ENCODE results near the gene VWA3A. TPM values are rescaled to one million over a fixed set of nuclear protein-coding genes. Genes with fewer than 3 reads are reported as not detected.
A peak's percentile ranks its signal among the peaks of the same experiment; 100 is the strongest.

The VWA3A gene
- total and polyA plus RNA-seq, 2 of the 8 experiments (the other 6 are each of a cell fraction or from before 2014, with no cell fraction given): 0.05 TPM; not detected in 1

DNA sequence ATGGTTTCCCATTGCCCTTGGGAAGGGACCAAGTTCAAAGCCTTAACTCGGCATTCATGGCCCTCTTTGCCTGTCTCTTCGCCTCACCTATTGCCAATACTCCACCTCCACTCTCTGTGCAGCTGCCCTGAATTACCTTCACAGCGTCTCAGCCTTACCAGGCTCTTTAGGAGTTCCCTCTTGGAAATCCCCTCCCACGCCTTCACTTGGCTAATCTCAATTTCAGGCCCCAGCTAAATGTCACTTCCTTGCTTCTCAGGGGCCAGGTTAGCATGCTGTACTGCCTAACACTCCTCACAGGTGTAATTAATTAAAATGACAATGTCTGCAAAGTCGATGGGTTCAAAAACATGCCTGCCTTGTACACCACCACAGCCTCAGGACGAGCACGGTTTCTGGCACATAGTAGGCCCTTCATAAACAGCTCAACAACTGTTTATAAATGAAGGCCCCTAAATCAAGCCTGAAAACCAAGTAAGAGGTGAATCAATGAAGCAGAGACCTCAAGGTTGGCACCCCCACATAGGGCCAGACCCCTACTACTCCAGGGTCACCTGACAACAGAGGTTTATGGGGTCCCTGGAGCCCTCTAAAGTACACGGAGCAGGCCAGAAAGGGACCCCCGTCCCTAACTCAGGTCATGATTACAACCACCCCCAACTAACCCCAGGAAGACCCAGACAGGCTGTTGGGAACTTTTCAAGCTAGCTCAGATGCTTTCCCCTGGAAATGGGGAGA is 102.5 kb downstream of the VWA3A start:
- no peak overlapping the region for H3K4me2 ChIP-seq (ENCODE audit: insufficient read depth in 1 of 2, low read depth in 2 of 2, low read length in 2 of 2)
- 93% methylated on average over 9 of the region's 9 CpGs; no CpG with 5 or more reads in 1 of the 2 experiments for WGBS, 2 experiments (ENCODE audit: extremely low coverage in 1 of 2, insufficient coverage in 1 of 2, insufficient read length in 1 of 2, insufficient replicate concordance in 2 of 2, low coverage in 1 of 2, low lambda C conversion rate in 2 of 2, missing lambda C conversion rate in 1 of 2)
- CTCF ChIA-PET (ENCODE audit: partially characterized antibody): interaction anchor here (0.8 to 2.6 kb wide), 10 partner anchors 9 to 186 kb away, joined by 3 to 13 read pairs (median 4); partner anchors contain the start of genes EEF2K and POLR3E
- TF ChIP-seq SUZ12 (IDR thresholded peaks at IDR 0.05; ENCODE audit: low read length) (no peak), SIX5 (IDR thresholded peaks at IDR 0.05; ENCODE audit: low read depth, low read length) (no peak), SRF (IDR thresholded peaks at IDR 0.05; ENCODE audit: low read depth, low read length) (no peak), CBX5 (IDR thresholded peaks at IDR 0.05; ENCODE audit: low read depth, low read length) (no peak), FOSL1 (IDR thresholded peaks at IDR 0.05; ENCODE audit: insufficient read depth, low read depth, low read length) (no peak)
- TF ChIP-seq, protein P1, sequence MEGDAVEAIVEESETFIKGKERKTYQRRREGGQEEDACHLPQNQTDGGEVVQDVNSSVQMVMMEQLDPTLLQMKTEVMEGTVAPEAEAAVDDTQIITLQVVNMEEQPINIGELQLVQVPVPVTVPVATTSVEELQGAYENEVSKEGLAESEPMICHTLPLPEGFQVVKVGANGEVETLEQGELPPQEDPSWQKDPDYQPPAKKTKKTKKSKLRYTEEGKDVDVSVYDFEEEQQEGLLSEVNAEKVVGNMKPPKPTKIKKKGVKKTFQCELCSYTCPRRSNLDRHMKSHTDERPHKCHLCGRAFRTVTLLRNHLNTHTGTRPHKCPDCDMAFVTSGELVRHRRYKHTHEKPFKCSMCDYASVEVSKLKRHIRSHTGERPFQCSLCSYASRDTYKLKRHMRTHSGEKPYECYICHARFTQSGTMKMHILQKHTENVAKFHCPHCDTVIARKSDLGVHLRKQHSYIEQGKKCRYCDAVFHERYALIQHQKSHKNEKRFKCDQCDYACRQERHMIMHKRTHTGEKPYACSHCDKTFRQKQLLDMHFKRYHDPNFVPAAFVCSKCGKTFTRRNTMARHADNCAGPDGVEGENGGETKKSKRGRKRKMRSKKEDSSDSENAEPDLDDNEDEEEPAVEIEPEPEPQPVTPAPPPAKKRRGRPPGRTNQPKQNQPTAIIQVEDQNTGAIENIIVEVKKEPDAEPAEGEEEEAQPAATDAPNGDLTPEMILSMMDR (IDR thresholded peaks at IDR 0.05; ENCODE audit: control extremely low read depth in 1 of 3, insufficient read depth in 1 of 3, low read depth in 1 of 3, low read length in 3 of 3): no peak

More for the DNA sequence above, 102.5 kb downstream of the VWA3A start:
- H3K23ac ChIP-seq (ENCODE audit: insufficient read length): no peak overlapping the region
- no peak overlapping the region for H2BK5ac ChIP-seq (ENCODE audit: low read depth, low read length)
- no peak overlapping the region for H2AFZ ChIP-seq (ENCODE audit: low read length)
- H2AK5ac ChIP-seq (ENCODE audit: low read depth, low read length): no peak overlapping the region
- no peaks in the 10 kb centered on the region for H3K27me3 ChIP-seq (replicated peaks in 1 of 4; ENCODE audit: control insufficient read depth in 3 of 4, extremely low read depth in 1 of 4, insufficient read depth in 3 of 4, low read length in 3 of 4)
- no peak overlapping the region for H2BK20ac ChIP-seq (ENCODE audit: low read length)
- POLR2A ChIA-PET (ENCODE audit: partially characterized antibody): interaction anchor here (1.5 kb wide), 1 partner anchor 103 kb away, joined by 4 read pairs; the partner anchor contains the start of gene POLR3E
- H2BK120ac ChIP-seq (replicated peaks; ENCODE audit: low read depth, low read length): no peak overlapping the region
- no peak overlapping the region for H3K9ac ChIP-seq (replicated peaks in 1 of 4; ENCODE audit: extremely low read depth in 1 of 4, low read depth in 3 of 4, low read length in 3 of 4)
- no peaks in the 10 kb centered on the region for H3K79me2 ChIP-seq (ENCODE audit: control insufficient read depth in 1 of 2, insufficient read depth in 2 of 2, low read length in 2 of 2)
- no peak overlapping the region for H4K8ac ChIP-seq (ENCODE audit: extremely low read depth, insufficient read depth, low read length)
- no peak for FAIRE-seq
- no peaks in the 10 kb centered on the region for H4K20me1 ChIP-seq (replicated peaks in 1 of 2; ENCODE audit: control insufficient read depth in 1 of 2, insufficient read depth in 2 of 2, low read length in 2 of 2)
- no peaks in the 10 kb centered on the region for H3K9me3 ChIP-seq (ENCODE audit: insufficient read depth in 2 of 2, low read depth in 1 of 2, low read length in 1 of 2)
- H2BK12ac ChIP-seq (ENCODE audit: low read depth, low read length): no peak overlapping the region
- no peak overlapping the region; the same call in 1 of the 2 replicates for H3K18ac ChIP-seq (ENCODE audit: extremely low read depth, low read length)
- no peak overlapping the region for H4K5ac ChIP-seq (ENCODE audit: insufficient read length, low read depth, low read length)
- H3K4me1 ChIP-seq (replicated peaks in 1 of 4; ENCODE audit: control insufficient read depth in 3 of 4, insufficient read depth in 4 of 4, low read length in 3 of 4): peaks cover 0 to 5% (median under 1%) of the 10 kb centered on the region in 4 experiments; a peak in 5 of 7 replicates
- H3K4me3 ChIP-seq (ENCODE audit: extremely low read depth in 1 of 4, insufficient read depth in 2 of 4, low read depth in 3 of 4, low read length in 4 of 4): peak overlapping the region in 1 of 4 experiments; percentile 92; a peak in 1 of 8 replicates
- no peak overlapping the region for H4K91ac ChIP-seq (replicated peaks; ENCODE audit: insufficient read length, low read length)
- H2BK15ac ChIP-seq (ENCODE audit: low read length): no peak overlapping the region
- peaks cover 6% of the 10 kb centered on the region for H3K23me2 ChIP-seq (ENCODE audit: low read depth, low read length)
- no peak overlapping the region for H3K14ac ChIP-seq (ENCODE audit: insufficient read length)
- H3K36me3 ChIP-seq (ENCODE audit: control insufficient read depth in 2 of 4, insufficient read depth in 4 of 4, low read length in 3 of 4): no peaks in the 10 kb centered on the region
- H3K4ac ChIP-seq (replicated peaks; ENCODE audit: insufficient read length, low read depth, low read length): no peak overlapping the region
- H3K56ac ChIP-seq (replicated peaks; ENCODE audit: insufficient read length, low read depth, low read length): no peak overlapping the region
- H3K79me1 ChIP-seq (ENCODE audit: low read depth, low read length): no peaks in the 10 kb centered on the region
- H3K27ac ChIP-seq (ENCODE audit: low read depth, low read length): no peak overlapping the region
- no peak for DNase-seq (ENCODE audit: low read depth in 1 of 2, low spot score in 2 of 2)

All from H1 (cell line).